Breast epithelium (tissue), 3 donors: ENCODE measurements around the gene PBXIP1.

ENCODE experiments used
- POLR2A ChIP-seq: fragments of 450-650 bp; IDR thresholded peaks from one replicate; pipeline ENCODE4 v1.6.1; 2016; ENCODE audit warnings: antibody characterized with exemption, mild to moderate bottlenecking, moderate library complexity
- POLR2AphosphoS5 ChIP-seq, 3 donors: sonication (generic); formaldehyde crosslinking; IDR thresholded peaks; one replicate each; pipeline ENCODE4 v1.6.1; 2017; ENCODE audit warnings: antibody characterized with exemption in 3 of 3
- TF ChIP-seq, protein P1 (sequence below), 3 donors: fragments of 450-650 bp; IDR thresholded peaks; one replicate each; pipeline ENCODE4 v1.5.1; 2016 to 2017; ENCODE audit warnings: antibody characterized with exemption in 3 of 3, mild to moderate bottlenecking in 3 of 3, moderate library complexity in 3 of 3

- TF ChIP-seq, protein P1, sequence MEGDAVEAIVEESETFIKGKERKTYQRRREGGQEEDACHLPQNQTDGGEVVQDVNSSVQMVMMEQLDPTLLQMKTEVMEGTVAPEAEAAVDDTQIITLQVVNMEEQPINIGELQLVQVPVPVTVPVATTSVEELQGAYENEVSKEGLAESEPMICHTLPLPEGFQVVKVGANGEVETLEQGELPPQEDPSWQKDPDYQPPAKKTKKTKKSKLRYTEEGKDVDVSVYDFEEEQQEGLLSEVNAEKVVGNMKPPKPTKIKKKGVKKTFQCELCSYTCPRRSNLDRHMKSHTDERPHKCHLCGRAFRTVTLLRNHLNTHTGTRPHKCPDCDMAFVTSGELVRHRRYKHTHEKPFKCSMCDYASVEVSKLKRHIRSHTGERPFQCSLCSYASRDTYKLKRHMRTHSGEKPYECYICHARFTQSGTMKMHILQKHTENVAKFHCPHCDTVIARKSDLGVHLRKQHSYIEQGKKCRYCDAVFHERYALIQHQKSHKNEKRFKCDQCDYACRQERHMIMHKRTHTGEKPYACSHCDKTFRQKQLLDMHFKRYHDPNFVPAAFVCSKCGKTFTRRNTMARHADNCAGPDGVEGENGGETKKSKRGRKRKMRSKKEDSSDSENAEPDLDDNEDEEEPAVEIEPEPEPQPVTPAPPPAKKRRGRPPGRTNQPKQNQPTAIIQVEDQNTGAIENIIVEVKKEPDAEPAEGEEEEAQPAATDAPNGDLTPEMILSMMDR (IDR thresholded peaks at IDR 0.05), result no peak
- peak in 1 of 3 donors; percentile 24 for TF ChIP-seq POLR2AphosphoS5 (IDR thresholded peaks at IDR 0.05)
- no peak for TF ChIP-seq POLR2A
Measured at GRCh38 chr1:155005076-155006011, 49.4 kb upstream of the PBXIP1 start.
